T-helper 2 cell (primary cell): Measurements from ENCODE around the gene CAPZB.

Source experiments
- DNase-seq, 5 experiments: peaks; one replicate each; pipeline versions ENCODE4 v3.0.0 to v3.0.0-alpha.2; 2012 to 2022

CAPZB gene

DNA sequence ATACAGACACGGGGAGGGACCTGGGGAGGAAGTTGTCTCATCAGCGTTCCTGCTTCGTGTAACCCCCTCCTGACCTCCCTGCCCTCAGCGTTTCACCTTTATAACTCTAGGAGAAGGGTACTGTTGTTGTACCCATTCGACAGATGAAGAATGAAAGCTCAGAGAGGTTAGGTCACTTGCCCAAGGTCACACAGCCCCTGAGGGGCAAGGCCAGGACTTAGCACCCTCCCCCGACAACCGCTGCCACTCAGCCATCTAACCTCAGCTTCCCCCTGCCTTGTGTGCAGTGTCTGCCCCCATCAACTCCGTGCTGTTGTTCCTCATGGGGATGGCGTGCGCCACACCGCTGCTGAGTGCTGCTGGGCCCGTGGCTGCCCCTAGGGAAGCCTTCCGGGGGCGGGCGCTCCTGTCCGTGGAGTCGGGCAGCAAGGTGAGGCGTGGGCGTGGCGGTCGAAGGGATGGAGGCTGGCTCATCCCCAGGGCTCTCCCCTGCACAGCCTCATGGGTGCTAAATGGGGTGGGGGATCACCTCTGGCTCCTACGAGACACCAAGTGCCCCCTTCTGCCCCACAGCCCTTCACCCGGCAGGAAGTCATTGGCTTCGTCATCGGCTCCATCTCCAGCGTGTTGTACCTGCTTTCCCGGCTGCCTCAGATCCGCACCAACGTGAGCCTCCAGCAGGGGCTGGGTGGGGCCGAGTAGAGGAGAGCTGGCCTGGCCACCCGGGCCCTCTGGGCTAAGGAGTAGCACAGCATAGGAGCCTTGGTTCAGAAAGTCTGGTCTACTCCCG, 159.2 kb downstream of the CAPZB start:
- no peak for DNase-seq

- no peak for DNase-seq
Measured at GRCh38 chr1:19325368-19325957, 159.9 kb downstream of the CAPZB start.

DNA sequence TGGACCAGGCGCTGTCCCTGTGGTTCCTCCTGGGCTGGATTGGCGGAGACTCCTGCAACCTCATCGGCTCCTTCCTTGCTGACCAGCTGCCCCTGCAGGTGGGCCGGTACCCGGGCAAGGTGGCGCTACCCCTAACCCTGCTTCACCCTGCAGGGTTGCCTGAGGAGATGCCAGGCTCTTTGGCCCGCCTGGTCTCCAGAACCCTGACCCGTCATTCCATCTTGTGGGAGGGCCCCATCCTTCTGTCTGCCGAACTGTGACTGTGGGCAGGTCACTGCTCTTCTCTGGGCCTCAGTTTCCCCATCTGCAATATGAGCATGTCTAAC, 160.7 kb downstream of the CAPZB start:
- DNase-seq, result no peak

- DNase-seq, result no peak
Measured at GRCh38 chr1:19323987-19324664, 161.2 kb downstream of the CAPZB start.

DNA sequence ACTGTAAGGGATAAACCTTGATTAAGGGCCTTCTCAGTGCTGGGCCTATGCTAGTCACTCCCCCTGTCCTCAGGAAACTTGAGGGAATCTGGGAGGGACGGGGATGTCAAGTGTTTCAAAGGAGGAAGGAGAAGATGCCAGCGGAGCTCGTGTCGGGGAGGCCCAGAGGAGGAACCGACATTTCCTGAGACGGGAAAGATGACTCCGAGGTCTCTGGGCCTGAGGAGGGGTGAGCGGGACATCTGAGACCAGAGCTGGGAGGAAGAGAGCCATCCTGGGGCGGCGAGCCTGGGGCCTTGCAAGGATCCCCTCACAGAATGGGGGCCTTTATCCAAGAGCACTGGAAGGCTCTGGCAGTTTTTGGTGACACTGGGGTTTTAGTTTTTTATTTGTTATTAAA, 162.9 kb downstream of the CAPZB start:
- no peak for DNase-seq

- DNase-seq, result no peak
Measured at GRCh38 chr1:19321071-19321470, 164.3 kb downstream of the CAPZB start.

GRCh38 chr1:19319196-19319595, 166.1 kb downstream of the CAPZB start:
- no peak for DNase-seq

DNA sequence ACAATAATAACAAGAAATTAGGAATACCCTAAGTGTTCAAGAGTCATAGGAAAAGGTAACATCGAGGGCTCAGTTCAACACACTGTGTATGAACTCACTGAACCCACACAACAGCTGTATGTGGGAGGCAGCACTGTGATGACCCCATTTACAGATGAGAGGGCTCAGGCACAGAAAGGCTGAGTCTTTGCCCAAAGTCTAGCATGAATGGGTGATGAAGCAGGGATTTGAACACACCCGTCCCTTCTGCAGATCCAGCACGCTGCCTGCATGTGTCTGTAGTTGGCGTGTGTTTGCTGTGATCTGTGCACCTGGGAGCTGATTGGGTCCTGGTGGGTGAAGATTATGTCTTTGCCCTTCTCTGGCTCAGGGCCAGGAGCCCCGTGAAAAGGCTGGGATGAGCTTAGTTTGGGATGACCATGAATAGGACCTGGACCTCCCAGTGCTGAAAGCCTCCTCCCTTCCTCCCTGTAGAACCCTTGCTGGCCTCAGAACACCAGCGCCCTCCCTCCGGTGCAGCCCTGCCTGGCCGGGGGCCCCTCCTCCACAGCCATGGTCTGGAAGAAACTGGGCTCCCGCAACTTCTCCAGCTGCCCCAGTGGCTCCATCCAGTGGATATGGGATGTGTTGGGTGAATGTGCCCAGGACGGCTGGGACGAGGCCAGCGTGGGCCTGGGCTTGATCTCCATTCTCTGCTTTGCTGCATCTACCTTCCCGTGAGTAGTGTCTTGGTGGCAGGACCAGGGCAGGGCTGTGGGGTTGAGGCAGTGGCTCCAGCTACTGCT, 168.0 kb downstream of the CAPZB start:
- DNase-seq, result no peak

DNA sequence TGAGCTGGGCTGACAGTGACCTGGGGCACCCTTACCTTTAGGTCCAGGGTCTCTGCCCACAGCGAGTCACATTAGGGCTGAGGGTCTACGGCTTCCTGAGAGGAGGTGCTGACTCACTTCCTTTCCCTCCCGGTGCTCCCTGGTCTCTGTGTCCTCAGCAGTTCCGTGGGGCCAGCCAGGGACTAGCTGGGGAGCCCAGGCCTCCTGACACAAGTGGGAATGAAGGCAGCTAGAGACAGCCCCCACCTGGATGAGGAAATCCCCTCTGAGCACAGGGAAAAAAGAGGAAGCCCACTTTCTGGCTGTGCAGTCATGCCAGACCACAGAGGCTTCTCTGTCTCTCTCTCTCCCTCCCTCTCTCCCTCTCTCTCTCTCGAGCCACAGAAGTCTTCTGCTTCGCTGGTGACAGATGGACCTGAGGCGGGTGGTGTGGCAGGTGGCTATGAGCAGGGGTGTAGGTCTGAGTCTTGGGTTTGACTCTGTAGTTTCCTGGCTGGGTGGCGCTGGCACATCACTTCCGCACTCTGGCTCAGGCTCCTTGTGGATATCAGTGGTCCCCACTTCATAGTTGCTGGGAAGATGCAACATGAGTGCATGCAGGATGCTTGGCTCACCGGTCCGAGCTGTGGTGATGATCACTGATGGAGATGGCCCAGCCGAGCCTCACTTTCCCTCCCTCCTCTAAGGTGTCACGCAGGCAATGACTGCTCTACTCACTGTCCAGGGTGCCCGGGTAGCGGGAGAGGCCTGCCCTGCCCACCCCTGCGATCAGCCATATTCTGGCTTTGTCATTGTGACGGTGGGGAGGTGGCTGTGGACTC, 169.8 kb downstream of the CAPZB start:
- DNase-seq, result no peak

DNA sequence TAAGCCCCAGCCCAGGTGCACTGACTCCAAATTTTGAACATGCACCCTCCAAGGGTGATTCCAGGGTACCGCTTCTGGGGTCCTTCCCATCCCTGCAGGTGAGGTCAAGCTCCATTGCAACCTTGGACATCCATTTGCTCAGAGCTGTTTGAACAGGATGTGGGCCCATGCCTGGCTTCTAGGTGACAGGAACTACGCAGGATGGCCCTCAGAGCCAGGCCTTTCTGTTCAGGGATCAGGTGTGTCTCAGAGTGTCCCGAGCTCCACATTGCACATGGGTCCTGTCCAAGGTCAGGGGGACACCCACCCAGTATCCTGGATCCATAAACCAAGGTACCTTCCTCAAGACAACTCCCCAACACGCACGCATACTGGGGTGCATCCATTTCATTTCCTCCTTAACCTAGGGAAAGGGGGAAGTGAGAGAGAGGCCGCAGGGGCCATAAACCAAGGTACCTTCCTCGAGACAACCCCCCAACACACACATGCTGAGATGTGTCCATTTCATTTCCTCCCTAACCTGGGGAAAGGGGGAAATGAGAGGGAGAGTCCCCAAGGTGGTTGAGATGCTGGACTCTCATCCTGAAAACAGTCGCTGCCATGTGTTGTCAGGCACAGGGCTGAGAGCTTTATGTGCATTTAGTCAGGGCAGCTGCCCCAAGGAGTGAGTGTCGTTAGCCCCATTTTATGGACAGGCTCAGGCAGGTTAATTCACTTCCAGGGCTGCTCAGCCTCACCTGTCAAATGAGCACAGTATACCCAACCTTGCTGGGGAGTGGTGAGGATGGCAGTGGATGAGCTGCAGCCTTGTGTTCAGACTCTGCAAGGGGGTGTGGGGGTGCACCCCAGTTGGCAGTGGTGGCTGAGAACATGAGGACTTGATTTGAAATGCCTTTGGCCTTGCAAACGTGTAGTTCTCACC, 171.1 kb downstream of the CAPZB start:
- no peak for DNase-seq

DNA sequence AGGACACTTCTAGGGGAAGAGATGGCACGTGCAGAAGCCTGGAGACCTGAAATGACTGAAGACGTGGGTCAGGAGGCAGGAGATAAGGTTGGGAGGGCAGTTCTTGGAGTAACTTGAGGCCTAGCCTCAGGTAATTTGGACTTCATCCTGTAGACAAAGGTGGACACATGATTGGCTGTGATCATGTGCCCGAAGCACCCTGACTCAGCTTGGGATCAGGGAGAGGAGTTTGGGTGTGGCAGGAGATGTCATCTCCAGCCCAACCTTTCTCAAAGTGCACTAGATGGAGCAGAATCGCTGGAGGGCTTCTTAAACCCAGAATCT, 171.7 kb downstream of the CAPZB start:
- no peak for DNase-seq

DNA sequence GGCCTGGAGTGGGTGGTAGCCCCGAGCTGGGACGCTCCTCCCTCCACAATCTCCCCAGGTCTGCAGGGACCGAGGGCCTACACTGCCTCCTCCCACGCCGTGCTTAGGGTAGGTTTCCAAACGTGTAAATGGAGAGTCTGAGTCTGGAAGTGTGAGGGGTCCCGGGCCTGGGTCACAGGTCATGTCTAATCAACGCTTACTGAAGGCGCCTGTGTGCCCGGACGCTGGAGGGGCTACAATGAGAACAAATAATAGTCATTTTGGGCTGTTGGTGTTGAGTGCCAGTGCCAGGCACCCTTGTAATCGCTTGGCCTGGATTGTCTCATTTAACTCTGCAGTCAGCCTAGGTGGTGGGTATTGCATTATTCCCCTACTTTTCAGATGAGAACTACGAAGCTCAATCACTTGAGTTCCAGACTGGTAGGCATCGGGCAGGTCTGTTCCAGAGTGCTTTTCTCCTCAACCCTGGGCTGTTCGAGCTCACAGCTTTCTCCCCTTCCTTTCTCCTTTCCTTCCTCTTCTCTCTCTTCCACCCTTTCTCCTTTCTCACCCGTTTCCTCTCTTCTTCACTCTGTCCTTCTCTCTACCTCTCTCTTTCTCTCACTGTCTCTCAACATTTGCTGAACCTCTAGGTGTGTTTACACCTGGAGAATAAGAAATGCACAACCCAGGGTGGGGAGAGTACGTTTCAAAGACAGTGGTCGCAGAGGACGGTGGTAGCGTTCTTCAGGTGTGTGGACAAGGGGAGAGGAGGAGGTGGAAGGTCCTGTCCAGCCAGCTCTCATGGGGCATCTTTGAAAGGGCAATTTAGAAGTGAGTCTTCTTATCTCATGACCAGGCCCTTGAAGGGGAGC, 172.3 kb downstream of the CAPZB start:
- DNase-seq, result no peak

GRCh38 chr1:19311931-19312781, 173.2 kb downstream of the CAPZB start, which contains the start of the genes AKR7A2 and SLC66A1:
Gene AKR7A2 (minus strand): TSS chr1:19312144. CDS start chr1:19312124, 20 bp downstream.
Gene SLC66A1 (plus strand): TSS chr1:19312326. CDS start chr1:19317678, 5,352 bp downstream.
- peak; percentile 71 to 91 (median 80) for DNase-seq

GRCh38 chr1:19311503-19311930, 173.8 kb downstream of the CAPZB start:
- no peak for DNase-seq

DNA sequence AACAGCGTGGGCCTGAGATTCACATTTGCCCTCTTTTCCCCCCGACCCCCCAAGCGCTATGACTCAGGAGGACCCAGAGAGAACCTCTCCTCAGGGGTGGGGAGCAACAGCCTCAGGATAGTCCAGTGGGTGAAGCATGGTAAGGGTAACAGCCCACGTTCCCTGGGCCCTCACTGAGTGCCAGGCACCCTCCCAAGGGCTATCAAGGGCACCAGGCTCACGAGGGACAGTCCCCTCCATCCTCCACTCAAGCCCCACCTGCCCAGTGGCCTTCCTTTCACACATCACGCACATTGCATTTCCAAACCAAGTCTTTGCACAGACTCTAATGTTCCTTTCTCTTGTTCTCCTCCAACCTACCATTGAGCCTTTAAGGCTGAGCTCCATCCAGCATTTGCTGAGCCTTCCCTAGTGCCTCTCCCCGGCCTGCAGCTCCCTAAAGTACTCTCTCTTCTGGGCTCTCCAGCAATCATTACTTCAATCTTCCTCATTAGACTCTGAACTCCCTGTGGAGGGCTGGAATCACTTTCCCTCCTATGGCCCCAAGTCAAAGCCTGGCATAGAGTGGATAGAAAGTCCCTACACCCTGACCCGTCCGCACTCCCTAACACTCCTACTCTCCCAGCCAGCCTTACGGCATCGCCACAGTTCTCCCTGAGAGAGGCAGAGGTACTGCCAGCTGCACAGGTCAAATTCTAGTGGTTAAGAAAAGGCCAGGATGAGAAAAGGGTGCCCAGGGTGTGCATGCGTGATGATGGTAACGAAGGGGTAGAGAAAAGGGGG, 174.4 kb downstream of the CAPZB start:
- DNase-seq, result no peak

DNA sequence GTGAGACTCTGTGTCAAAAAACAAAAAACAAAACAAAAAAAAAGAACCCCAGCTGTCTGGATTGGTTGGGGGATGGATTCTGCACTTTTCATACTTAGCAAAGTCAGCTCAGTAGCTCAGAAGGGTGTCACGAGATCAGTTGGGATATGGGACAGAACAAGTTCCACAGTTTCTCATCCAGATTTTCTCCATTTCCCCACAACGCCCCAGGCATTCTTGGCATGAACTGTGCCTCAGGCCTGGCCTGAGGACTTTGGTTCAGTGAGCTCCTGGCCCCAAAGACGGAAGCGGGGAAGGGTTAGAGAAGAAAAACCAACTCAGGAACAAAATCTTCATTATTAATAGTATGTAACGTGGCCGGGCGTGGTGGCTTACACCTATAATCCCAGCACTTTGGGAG, 175.3 kb downstream of the CAPZB start:
- DNase-seq, result no peak

DNA sequence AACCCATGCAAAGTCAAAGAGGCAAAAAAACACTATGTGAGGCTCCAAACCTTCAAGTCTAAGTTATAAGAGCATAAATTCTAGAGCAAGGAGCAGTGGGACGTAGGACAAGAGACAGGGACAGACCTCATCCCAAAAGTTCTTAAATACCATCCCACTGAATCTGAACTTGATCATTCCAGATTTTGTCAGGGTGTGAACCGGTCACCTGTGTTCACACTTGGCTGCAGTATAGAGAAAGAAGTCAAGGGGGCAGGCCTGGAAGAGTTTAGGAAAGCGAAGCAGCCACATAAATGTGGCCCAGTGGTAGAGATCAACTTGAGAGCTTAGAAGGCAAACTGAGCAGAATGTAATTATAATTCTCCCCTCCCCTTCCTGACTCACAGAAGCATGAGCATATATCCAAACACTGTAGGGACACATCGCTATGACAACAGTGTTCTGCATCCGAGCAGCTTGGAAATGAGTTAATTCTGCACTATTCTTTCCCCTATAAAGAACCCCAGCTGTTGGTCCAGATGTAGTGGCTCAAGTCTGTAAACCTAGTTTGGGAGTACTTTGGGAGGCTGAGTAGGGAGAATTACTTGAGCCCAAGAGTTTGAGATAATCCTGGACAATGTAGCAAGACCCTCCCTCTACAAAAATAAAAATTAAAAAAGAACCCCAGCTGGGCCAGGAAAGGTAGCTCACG, 176.1 kb downstream of the CAPZB start:
- DNase-seq, result no peak

GRCh38 chr1:19308509-19308907, 176.8 kb downstream of the CAPZB start:
- no peak for DNase-seq
